Kidney epithelial cell (primary cell): ENCODE measurements around the gene CIDEC. TPM values are rescaled to one million over a fixed set of nuclear protein-coding genes. Genes with fewer than 3 reads are reported as not detected.
A peak's percentile ranks its signal among the peaks of the same experiment; 100 is the strongest.

Source experiments
- DNase-seq: peaks from one replicate; pipeline ENCODE4 v3.0.0-alpha.2; 2010; ENCODE audit warnings: low read depth
- H3K27me3 ChIP-seq: 2 replicates; pipeline ENCODE4 v1.6.0; 2011; ENCODE audit warnings: low read length; ENCODE audit not compliant: control insufficient read depth, insufficient read depth
- H3K36me3 ChIP-seq: 2 replicates; pipeline ENCODE4 v1.5.1; 2011; ENCODE audit warnings: low read length; ENCODE audit not compliant: control insufficient read depth, insufficient read depth
- H3K4me3 ChIP-seq: 2 replicates; pipeline ENCODE4 v1.5.1; 2011; ENCODE audit warnings: low read depth, mild to moderate bottlenecking, control low read depth, low read length
- total RNA-seq: library from RNA; depleted of rRNA; stranded (reverse); fragments of >200 nt; gene quantifications from 2 replicates; pipeline ENCODE4 v1.2.3, GENCODE V29; 2015
- TF ChIP-seq, protein P1 (sequence below): IDR thresholded peaks from 2 replicates; pipeline ENCODE4 v1.5.1; 2011; ENCODE audit warnings: mild to moderate bottlenecking, moderate library complexity, low read length, control low read depth, inconsistent platforms; ENCODE audit not compliant: insufficient read depth, poor library complexity, severe bottlenecking

CIDEC gene
- total RNA-seq, 1 donor from 2014 or later, result not detected

DNA sequence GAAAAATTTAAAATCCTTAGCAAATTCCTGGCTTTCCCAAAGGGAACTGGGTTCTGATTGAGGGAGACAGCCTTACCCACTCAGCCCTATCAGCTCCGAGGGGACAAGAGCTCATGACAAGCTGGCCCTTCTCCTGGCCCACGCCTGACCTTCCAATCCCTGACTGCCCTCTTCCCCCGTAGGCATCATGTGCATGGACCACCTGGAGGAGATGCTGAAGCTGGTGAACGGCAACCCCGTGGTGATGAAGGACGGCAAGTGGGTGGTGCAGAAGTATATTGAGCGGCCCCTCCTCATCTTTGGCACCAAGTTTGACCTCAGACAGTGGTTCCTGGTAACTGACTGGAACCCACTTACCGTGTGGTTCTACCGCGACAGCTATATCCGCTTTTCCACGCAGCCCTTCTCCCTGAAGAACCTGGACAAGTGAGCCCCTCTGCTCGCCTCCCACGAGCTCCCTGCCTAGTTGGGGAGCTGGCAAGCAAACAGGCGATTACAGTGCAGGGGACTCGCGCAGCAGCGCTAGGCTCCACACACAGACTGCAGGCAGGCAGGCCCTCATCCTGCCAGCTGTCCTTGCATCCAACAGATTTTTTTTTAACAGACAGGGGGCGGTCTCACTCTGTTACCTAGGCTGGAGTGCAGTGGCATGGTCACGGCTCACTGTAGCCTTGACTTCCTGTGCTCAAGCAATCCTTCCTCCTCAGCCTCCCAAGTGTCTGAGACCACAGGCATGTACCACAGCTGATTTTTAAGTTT, 53.1 kb downstream of the CIDEC start:
- H3K27me3 ChIP-seq, result no peaks in the 10 kb centered on the region
- no peak overlapping the region for H3K4me3 ChIP-seq
- TF ChIP-seq, protein P1, sequence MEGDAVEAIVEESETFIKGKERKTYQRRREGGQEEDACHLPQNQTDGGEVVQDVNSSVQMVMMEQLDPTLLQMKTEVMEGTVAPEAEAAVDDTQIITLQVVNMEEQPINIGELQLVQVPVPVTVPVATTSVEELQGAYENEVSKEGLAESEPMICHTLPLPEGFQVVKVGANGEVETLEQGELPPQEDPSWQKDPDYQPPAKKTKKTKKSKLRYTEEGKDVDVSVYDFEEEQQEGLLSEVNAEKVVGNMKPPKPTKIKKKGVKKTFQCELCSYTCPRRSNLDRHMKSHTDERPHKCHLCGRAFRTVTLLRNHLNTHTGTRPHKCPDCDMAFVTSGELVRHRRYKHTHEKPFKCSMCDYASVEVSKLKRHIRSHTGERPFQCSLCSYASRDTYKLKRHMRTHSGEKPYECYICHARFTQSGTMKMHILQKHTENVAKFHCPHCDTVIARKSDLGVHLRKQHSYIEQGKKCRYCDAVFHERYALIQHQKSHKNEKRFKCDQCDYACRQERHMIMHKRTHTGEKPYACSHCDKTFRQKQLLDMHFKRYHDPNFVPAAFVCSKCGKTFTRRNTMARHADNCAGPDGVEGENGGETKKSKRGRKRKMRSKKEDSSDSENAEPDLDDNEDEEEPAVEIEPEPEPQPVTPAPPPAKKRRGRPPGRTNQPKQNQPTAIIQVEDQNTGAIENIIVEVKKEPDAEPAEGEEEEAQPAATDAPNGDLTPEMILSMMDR, result peak; percentile 26
- DNase-seq, result no peak
- H3K36me3 ChIP-seq, result no peaks in the 10 kb centered on the region

DNA sequence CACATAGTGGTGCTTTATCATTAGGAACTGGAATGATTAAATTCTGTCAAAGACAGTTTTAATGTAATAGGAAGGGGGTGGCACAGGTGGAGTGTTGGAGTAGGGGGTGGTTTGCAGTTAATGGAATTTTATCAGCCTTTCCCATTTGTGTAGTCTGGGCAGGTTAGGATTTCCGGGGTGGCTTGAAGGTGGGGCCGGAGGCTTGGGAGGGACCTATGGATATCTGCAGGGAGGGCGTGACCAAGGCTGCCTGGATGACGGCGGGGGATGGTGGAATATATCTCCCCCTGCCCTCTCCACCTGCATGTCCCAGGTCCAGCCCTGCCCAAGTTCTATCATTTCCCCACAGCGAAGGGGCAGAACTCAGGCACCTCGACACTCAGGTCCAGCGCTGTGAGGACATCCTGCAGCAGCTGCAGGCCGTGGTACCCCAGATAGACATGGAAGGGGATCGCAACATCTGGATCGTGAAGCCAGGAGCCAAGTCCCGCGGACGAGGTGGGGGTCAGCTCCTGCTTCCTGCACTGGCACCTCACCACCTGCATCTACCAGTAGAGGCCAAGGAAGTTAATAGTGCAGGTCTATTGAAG, 54.5 kb downstream of the CIDEC start:
- Histone ChIP-seq H3K4me3 (no peak overlapping the region), H3K36me3 (no peaks in the 10 kb centered on the region), H3K27me3 (no peaks in the 10 kb centered on the region)
- TF ChIP-seq, protein P1, result no peak
- DNase-seq, result no peak

DNA sequence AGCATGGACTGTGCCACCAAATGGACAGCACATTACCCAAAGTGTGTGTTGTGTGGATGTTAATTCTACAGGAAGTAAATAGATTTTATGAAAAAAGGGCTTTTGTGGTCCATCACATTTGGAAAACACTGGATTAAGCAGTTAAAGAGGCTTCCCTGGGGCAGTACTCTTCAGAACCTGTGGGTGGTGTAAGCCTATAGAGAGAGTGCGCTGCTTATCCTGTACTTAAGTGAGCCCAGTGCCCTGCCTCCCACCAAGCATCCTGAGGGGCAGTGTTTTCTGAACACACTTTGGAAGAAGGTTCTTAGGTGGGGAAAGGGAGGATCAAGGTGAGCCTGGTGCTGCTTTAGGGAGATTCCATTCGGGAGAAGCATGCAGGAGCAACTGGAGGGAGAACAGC, 59.1 kb downstream of the CIDEC start:
- Histone ChIP-seq H3K4me3 (no peak overlapping the region), H3K36me3 (no peaks in the 10 kb centered on the region), H3K27me3 (no peaks in the 10 kb centered on the region)
- DNase-seq, result no peak
- TF ChIP-seq, protein P1, result peak; percentile 30

DNA sequence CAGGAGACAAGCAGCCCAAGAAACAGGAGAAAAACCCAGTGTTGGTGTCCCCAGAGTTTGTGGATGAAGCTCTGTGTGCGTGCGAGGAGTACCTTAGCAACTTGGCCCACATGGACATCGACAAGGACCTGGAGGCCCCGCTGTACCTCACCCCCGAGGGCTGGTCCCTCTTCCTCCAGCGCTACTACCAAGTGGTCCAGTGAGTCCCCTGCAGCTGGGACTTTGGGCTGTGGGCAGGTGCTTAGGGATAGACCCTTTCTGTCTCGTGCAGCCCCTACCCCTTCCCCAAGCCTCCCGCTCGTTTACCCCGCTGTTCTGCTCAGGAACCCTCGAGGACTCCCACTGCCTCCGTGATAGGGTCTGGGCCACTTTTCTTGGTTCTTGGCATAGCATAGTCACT, 59.5 kb downstream of the CIDEC start:
- DNase-seq, result no peak
- no peak overlapping the region for H3K4me3 ChIP-seq
- TF ChIP-seq, protein P1, result no peak
- no peaks in the 10 kb centered on the region for H3K27me3 ChIP-seq
- no peaks in the 10 kb centered on the region for H3K36me3 ChIP-seq

DNA sequence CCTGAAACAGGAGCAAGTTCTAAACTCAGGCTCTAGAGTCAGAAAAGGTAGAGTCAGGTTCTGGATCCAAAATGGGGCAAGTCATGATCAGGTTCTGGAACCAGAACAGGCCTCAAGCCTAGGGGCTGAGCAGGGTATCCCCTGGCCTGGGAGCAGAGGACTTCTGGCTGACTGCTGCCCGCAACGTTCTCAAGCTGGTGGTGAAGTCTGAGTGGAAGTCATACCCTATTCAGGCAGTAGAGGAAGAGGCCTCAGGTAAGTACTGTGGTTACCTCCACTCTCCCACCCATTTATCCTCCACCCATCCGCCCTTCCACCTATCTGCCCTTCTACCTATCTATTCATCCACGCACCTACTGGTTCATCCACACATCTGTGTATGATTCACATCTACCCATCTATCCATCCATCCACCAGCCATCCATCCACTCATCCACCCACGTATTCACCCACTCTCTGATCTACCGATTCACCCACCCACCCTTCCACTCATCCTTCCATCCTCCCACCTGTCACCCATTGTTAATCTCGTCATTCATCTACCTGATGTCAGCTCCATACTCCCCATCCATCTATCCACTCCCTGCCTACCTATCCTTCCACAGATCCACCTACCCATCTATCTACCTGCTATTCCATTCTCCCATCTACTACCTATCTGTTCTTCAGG, 61.3 kb downstream of the CIDEC start:
- Histone ChIP-seq H3K4me3 (no peak overlapping the region), H3K36me3 (no peaks in the 10 kb centered on the region), H3K27me3 (no peaks in the 10 kb centered on the region)
- TF ChIP-seq, protein P1, result no peak
- no peak for DNase-seq
